HG03025 (cell line): Measurements from ENCODE around the gene SYT1.
A peak's percentile ranks its signal among the peaks of the same experiment; 100 is the strongest.

Experiments used
- ATAC-seq: cut with Tn5 transposase; IDR thresholded peaks from one replicate; pipeline ENCODE4 v1.9.1; 2021; ENCODE audit warnings: mild to moderate bottlenecking, moderate library complexity; ENCODE audit not compliant: unreplicated experiment, low FRiP score

Gene SYT1

DNA sequence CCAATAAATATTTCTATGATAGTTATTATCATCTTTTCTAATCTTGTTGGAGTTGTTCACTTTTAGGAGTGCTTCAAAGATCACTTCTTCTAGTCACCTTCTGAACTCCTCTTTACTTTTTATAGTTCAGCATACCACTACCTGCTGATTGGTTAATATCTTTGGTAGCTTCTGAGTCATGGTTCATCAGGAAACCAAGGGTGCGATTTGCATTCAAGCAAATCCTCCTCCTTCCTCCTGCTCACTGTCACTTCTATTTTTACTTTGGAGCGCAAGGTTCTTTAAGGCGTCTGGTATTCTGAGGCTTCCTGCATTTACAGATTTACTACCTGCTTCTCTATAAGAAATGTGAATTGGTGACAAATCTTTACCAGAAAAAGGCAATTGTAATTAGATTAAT is 24.0 kb downstream of the SYT1 start:
- peak; percentile 68 for ATAC-seq

DNA sequence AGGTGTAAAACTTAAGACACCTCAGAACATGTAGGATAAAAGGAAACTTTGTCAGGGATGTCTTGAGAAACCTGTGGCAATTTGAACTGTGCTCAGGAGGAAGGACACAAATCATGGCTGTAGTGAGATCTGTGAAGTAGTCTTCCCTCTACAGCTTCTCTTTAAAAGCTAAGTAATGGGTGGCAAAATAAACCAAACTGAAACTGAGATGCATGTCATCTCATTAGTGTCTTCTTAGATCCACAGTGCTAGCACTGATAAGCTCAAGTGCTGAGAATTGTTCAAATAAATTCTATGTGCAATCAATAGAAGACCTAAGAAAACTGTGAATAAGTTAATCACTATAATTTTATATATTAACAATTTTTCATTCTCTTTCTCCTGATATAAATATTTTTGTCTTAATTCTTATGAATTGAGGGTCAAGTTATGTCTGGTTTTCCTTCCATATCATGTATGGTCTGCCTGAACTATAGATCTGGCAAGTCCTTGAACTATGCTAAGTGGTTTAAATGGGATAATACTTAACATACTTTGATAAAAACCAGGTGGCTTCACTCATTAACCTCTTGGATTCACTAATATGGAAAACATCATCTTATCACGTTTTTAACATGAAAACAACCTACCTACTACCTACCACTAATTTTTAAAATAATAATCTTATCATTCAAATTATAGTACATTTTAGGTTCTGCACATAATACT is 27.2 kb downstream of the SYT1 start:
- no peak for ATAC-seq

DNA sequence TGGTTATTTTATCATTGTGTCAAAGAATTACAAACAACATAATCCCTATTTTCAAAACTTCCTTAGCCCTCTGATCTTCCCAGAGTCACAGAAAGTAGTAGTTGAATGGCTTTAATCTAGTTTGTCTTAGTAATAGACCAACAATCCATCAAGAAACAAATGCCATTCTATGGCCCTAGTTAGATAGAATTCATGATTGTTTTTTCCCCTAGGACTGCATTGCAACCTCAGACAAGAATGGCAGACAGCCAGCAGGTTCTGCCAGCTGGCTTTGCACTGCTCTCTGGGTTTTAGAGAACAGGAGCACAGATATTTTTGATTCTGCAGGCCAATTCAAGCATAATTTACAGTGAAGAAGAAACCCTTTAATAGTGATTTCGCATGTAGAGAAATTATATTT is 33.8 kb downstream of the SYT1 start:
- ATAC-seq, result no peak

DNA sequence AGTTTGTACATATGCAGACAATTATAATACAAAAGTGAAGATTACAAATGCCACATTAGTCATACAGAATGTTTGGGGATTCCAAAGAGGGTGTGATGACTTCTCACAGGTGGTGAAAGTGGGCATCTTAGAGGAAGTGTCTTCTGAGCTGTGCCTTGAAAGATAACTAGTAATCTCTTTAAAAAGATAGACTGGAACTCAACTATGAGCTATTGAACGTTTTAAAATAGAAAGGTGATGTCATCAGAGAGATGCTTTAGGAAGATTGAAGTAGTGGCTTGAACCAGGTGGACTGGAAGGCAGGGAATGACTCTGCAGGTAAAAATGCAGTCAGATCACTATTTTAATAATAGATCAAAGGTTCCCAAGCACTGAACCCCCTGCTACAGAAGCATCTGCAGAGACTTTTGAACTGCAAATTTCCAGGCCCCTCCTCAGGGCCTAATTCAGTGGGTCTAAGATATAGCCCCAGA is 50.3 kb downstream of the SYT1 start:
- no peak for ATAC-seq

DNA sequence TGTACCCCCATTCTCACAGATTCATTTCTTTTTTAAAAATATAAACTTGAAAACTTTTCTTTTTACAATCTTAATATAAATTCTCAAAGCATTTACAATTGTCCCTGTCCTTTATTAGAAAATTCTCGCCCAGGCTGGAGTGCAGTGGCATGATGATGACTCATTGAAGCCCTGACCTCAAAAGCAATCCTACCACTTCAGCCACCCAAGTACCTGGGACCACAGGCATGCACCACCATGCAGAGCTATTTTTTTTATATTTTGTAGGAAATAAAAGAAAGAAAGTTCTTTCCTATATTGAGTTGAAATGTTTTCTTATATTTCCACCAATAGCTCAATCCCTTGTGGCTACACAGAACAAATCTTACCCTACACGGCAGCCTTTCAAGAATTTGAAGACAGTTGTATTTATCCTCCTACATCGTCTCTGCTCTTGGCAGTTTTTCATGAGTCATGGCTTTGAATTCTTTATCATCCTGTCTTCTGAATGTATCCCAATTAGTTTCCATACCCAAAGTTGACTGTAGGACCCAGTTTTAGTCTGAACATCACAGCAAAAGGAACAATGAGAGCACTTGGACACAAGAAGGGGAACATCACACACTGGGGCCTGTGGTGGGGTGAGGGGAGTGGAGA is 52.4 kb downstream of the SYT1 start:
- no peak for ATAC-seq

DNA sequence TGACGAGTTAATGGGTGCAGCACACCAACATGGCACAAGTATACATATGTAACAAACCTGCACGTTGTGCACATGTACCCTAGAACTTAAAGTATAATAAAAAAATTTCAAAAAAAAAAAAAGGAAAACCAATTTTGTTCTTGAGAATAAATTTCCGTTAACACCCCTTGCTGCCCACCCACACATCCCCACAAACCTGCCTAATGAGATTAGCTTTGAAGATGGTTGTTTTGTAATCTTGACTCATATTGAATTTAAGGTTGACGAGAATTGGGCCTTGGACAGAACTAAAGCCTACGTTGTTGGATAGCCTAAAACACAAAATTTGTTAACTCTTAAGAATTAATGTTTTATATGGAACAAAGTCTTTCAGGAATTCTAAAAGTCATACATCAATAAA is 52.9 kb downstream of the SYT1 start:
- ATAC-seq, result no peak

DNA sequence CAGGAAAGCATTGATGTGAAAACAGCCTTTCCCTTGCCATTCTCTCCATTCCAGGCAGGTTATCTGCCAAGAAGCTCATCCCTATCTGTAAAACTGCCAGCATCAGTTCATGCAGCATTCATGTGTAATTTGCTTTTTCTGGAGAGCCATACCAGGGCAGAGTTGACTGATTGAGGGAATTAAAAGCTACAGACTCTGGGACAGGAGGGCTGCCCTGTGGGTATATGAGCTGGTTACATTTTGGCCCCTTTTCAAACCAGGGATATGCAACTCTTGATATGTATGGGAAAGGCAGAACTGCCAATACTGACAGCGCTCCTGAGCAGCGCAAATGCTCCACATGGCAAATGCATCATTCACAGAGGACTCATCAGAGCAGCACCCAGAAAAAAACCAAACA is 53.7 kb downstream of the SYT1 start:
- no peak for ATAC-seq

DNA sequence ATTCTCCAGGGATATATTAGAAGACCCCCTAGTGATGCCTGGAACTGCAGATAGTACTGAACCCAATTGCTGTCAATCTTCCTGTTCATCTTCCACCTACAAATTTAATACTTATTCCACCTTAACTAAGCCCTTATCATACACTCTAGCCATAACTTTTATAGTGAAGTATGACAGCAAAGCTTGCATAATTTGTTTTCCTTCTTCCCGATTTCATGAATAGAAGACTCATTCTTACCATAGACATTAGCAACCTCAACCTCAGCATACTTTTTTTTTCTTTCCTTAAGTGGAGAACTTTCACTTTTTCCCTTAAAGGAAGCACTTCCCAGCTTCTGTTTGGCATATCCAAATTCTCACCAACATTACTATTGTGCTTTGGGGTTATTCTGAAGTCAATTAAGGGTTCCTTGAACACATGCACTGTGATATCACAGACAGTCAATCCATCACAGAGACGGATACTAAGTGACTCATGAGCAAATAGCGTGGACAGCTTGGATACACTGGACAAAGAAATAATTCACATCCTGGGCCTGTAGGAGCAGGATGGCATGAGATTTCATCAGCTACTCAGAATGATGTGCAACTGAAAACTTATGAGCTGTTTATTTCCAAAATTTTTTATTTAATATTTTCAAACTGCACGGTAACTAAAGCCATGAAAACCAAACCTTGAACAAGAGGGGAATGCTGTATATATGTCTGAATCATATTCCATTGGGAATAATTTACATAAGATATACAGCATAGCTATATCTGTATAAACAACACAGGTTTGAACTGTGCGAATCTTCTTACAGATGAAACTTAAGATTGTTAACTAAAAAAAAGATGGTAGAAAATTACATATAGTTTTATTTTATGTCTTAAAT is 63.9 kb downstream of the SYT1 start:
- ATAC-seq, result no peak

DNA sequence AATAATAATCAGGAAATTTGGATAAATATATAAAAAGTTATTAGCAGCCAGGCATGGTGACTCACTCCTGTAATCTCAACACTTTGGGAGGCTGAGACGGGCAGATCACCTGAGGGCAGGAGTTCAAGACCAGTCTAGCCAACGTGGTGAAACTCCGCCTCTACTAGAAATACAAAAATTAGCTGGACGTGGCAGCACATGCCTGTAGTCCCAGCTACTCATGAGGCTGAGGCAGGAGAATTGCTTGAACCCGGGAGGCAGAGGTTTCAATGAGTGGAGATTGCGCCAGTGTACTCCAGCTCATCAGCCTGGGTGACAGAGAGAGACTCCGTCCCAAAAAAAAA is 64.5 kb downstream of the SYT1 start:
- no peak for ATAC-seq

DNA sequence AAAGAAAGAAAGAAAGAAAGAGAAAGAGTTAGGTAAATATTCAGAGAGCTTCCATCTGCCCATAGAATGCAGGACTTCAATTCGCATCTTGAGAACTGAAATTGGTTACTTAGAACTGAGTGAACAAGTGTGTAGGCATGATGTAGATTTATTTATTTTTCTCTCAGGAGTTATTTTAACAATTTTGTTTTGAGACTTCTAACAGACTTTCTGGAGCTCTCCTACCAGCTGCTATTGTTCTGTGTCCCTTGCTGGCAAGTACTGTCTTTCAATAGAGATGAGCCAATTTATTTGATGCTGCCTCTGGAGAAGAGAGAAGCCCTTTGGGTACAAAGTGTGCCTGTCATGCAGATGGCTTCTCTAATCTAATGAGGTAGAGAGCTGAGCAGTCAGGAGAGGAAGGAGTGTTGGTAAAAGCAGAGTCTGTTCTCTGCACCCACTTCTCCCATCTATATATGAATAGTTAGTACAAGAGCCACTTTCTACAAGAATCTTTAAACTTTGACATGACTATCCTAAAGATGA is 67.0 kb downstream of the SYT1 start:
- no peak for ATAC-seq

DNA sequence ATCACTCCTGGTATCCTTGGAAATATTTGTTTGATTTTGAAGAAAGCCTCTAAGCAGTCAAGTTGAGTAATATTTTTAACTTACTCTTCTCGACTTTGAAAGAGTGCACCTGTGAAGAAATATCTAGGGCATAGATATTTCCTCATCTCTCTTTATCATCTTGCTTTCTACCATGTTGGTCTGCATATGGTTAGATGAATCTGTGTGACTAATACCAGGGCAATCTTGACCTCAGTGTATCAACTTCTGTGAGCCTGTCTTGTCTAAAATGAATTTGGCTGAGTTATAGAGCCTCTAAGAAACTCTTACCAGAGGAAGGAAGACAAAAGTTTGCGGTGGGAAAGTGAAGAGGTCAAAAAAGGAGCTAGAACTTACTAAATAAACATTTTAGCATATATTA is 68.4 kb downstream of the SYT1 start:
- ATAC-seq, result no peak

DNA sequence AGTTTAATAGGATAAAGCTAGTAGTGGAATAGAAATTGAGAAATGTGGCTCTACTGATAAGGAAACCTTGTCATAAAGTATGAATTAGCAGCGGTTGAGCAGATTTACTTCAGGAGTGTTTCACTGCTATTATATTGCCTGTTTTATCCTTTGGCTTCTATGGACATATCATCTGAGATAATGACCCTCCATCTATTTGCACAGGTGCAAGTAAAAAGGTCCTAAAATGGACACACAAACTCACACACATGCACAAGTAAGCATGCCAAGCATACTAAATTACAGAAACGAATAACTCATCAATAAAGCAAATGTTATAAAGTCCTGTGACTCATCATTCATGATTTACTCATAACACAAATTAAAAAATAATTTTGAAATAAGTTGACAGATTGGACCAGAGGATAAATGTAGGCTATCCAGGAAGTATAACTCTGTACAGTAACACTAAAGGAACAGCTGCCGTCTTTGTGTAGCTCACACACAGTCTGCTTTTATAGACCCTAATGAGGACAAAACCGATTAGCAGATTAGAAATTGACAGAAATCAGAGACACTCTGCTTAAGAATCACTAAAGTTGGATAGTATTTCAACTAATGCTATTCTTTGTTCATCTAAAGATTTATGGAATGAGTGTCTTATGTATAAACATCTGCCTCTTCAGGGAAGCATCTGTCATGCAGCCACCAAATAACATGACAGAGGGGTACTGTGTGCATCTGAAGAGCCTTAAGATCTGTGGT is 73.9 kb downstream of the SYT1 start:
- ATAC-seq, result no peak

DNA sequence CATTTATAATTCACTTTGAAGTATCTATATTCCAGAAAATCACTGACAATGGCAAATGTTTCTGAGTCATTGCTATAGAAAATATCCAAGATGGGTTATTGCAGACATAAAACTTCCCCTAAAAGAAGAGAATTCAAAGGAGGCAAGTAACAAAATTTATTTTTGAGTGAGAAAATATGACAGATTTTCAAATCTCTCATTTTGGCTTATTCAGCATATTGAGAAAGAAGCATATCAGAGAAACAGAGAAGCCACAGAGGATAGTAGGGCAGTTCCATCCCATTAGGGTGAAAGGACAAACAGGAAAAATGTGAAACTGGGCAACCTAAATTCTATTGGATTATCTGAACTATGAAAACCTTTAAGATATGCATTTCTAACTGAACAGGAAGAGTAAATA is 85.0 kb downstream of the SYT1 start:
- ATAC-seq, result no peak

DNA sequence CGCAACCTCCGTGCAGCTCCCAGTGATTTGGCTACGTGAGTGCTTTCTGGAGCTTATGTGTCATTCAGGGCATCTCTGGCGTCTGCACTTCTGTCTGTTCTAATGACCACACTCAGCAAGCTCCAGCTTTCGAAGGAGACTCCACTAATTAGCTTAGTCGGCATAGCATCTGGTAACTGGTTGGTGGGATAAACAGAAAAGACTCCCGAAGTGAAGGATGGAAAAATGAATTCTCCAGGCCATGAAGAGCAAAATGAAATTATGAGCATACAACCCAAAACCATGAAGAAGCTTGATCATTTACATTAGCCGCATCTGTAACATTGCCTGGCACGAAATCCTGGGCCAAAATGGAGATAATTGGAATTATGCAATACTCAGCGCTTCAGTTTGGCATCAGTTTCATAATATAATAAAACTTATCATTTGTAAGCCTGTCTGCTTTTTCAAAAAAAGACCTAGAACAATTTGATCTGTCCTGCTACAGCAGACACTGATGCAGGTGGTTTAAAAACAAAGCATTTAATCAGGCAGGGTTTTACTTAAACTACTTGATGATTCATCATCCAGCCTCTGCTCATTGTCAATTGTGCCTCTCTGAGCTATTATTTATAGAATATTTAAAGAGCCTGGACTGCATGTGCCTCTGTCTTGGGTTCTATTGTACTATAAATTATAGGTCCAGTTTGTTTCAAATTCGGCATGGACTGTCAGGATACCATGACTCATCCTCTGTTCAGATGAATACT is 87.4 kb downstream of the SYT1 start:
- no peak for ATAC-seq

DNA sequence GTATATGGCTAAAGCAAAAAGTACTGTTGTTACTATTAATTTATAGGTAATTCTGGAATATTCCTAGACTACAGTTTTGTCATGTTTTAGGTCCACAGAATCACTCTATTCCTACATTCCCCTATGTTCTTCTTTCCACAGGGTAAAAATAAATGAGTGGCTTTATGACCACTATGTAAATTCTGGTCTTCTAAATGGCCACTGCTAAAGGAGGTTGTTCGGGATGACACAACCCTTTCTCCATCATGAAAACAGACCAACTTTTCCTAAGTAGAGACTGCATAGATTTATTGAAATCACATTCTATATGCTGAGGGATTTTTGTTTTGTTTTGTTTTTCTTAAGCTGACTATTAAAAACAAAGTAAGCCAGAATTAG is 88.0 kb downstream of the SYT1 start:
- no peak for ATAC-seq

DNA sequence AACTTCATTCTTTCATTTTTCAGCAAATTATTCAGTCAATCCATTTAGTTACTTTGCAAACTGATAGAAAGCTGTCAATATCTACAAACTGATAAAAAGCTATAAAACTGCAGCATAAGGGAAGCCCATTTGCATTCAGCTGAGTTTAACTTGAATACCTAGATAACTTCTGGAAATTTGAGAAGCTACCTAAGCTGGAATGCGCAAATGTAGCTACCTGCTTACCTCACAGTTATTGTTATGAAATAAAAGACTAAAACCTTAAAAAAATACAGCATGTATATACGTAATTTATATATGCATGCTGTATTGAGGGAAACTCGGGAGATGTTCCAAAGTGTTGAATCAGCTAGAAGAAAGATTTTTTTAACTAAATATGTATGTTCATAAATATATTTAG is 94.4 kb downstream of the SYT1 start:
- no peak for ATAC-seq

DNA sequence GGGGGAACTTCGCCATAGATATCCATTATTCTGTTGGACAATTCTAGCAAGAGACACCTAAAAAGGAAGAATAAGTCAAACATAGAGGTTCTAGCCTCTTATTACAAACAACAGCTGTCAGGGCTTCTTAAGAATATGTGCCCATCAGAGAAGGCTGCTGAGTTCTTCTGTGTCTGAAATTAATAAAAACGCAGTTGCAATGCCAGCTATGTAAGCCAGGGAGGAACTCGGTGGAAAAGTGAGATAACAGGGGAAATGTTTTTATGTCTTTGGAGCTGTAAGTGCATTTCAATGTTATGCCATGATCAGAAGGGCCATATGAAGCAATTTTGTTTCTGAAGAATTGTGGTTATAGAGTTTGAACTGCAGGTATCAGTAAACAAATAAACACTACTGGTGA is 95.0 kb downstream of the SYT1 start:
- no peak for ATAC-seq

DNA sequence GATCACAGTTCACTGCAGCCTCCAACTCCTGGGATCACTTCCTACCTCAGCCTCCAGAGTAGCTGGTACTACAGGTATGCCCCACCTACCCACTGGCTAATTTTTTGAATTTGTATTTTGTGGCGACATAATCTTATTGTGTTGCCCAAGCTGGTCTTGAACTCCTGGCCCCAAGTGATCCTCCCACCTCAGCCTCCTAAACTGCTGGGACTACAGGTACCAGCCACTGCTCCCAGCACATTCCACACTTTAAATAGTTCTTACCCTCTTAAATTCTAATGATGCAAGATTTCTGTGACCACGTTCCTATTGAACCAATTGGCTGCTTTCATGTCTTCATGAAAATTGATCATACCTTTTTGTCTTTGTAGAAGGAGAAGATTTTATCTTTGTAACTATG is 96.6 kb downstream of the SYT1 start:
- no peak for ATAC-seq

DNA sequence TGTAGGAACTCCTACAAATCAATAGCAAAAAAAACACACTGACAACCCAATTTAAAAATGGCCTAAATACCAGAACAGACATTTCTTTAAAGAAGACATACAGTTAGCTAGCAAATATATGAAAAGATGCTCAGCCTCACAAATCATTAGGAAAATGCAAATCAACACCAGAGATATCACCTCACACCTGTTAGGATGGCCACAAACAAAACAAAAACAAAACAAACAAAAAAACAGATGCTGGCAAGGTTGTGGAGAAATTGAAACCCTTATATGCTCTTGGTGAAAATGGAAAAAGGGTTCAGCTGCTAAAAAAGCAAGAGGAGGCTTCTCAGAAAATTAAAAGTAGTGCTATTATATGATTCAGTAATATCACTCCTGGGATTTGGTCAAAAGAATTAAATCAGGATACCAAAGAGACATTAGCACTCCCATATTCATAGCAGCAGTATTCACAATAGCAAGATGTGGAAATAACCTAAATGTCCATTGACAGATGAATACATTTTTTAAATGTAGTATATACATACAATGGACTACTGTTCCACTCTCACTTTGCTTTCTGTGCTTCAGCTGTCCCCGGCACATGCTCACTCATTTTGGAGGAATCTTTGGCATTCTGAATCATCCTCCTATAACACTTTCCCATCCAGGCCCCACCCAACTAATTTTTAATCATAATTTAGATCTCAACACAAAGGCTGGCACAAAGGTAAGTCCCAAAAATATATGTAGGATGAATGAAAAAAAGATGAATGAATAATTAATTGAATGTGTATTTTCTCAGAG is 99.1 kb downstream of the SYT1 start:
- ATAC-seq, result no peak
